Activated CD4-positive, alpha-beta T cell treated with anti-CD3 and anti-CD28 coated beads, Interleukin-2, amount 10 ng/mL, durations not matched to agents 7 days and 5 days (primary cell): ENCODE results near the gene PROC. TPM values are rescaled to one million over a fixed set of nuclear protein-coding genes. Genes with fewer than 3 reads are reported as not detected.

ENCODE experiments used
- CTCF ChIA-PET: fragments of 350-600 bp; sonication (Branson Sonifier 250); formaldehyde crosslinking; loops from one replicate; lab custom pipeline; 2021; ENCODE audit warnings: antibody characterized with exemption; lab: Charles Lee
- POLR2A ChIA-PET: fragments of 350-600 bp; sonication (Branson Sonifier 250); formaldehyde crosslinking; loops from one replicate; lab custom pipeline; 2021; ENCODE audit warnings: antibody characterized with exemption; lab: Charles Lee
- DNase-seq: peaks from one replicate; pipeline ENCODE4 v3.0.0-alpha.2; 2020
- H3K27ac Mint-ChIP-seq: one replicate; pipeline ENCODE4 v1.8.0; 2021; ENCODE audit warnings: mild to moderate bottlenecking, moderate library complexity, mixed read lengths
- H3K27me3 Mint-ChIP-seq: one replicate; pipeline ENCODE4 v1.8.0; 2021; ENCODE audit warnings: mixed read lengths
- H3K36me3 Mint-ChIP-seq: one replicate; pipeline ENCODE4 v1.8.0; 2021; ENCODE audit warnings: low read depth, mixed read lengths
- H3K4me1 Mint-ChIP-seq: one replicate; pipeline ENCODE4 v1.8.0; 2021; ENCODE audit warnings: mixed read lengths
- H3K4me3 Mint-ChIP-seq: one replicate; pipeline ENCODE4 v1.8.0; 2021; ENCODE audit warnings: mild to moderate bottlenecking, moderate library complexity, mixed read lengths
- H3K9me3 Mint-ChIP-seq: one replicate; pipeline ENCODE4 v1.8.0; 2021; ENCODE audit warnings: mixed read lengths
- microRNA-seq: library from miRNA; unstranded; fragments of <30 nt; microRNA quantifications from one replicate; pipeline ENCODE4 v1.2.0, GENCODE V29; 2021; ENCODE audit warnings: borderline microRNAs expressed, borderline replicate concordance
- total RNA-seq, 2 experiments: library from RNA; stranded (reverse); gene quantifications; one replicate each; pipeline ENCODE4 v1.2.3, GENCODE V29; 2021

Gene PROC
- total RNA-seq, 2 experiments from 2014 or later: not detected

- Mint-ChIP-seq H3K27me3 (no peaks in the 10 kb centered on the region), H3K36me3 (peaks cover 13% of the 10 kb centered on the region), H3K9me3 (no peaks in the 10 kb centered on the region), H3K27ac (no peak overlapping the region), H3K4me1 (peaks cover 10% of the 10 kb centered on the region), H3K4me3 (no peak overlapping the region)
- POLR2A ChIA-PET: no interaction called here
- CTCF ChIA-PET: interaction anchor here (1.5 kb wide), 2 partner anchors 10 to 23 kb away, joined by 4 to 5 read pairs; no protein-coding TSS in a partner anchor
- no peak for DNase-seq
Observed at GRCh38 chr2:127469051-127469450, 50.8 kb downstream of the PROC start.

DNA sequence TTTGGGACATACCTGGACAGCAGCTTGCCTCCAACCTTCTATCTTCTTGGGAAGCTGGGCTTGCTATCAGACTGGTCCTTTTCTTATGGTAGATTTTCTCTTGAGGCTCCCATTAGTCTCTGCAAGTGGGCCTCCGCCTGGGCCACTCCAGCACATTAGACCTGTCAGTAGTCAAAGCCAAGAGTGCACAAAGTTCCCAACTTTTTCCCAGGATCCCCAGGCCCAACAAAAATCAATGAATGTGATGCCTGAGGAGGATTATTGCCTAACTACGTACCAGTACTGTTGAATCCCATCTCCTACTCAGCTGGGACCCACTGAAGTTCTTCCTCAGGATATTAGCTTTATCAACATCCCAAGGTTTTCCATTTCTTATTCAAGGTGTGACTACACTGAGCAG is 51.7 kb downstream of the PROC start:
- no peak for DNase-seq
- CTCF ChIA-PET: interaction anchor here (1.0 kb wide), 1 partner anchor 11 kb away, joined by 3 read pairs; no protein-coding TSS in a partner anchor
- H3K27me3 Mint-ChIP-seq: no peaks in the 10 kb centered on the region
- POLR2A ChIA-PET: no interaction called here
- peaks cover 9% of the 10 kb centered on the region for H3K4me1 Mint-ChIP-seq
- peaks cover under 1% of the 10 kb centered on the region for H3K9me3 Mint-ChIP-seq
- H3K4me3 Mint-ChIP-seq: no peak overlapping the region
- H3K36me3 Mint-ChIP-seq: peaks cover 13% of the 10 kb centered on the region
- H3K27ac Mint-ChIP-seq: no peak overlapping the region

DNA sequence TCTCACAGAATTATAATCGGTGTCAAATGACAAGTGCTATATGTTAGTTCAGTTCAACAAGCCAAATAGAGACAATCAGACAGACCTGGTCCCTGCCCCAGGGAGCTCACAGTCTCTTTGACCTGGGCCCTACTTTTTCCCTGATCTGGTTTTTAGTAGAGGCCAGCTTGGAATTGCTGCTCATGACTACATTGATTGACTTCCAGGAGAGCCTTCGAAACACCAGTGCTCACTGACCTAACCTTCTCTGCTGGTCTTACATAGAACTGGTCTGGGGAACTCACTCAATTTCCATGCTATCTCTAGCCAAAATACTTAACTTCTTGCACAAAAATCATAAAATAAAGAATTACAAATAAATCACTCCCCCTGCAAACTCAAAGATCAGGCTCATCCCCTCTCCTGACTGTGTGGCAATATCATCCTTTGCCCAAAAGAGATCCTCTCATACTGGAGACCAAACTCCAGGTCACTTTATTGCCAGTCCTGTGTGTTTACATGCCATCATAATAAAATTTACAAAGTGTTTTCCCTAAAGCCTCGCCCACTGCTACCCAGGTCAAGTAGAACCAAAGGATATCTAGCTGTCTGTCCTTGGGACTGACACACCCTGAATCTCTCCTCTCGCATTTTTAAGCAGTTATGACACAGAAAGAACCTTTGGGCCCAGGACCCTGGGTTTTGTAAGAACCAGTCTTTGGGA is 53.2 kb downstream of the PROC start:
- POLR2A ChIA-PET: no interaction called here
- DNase-seq: no peak
- Mint-ChIP-seq H3K4me1 (no peaks in the 10 kb centered on the region), H3K36me3 (peaks cover 25% of the 10 kb centered on the region), H3K27me3 (no peaks in the 10 kb centered on the region), H3K9me3 (peaks cover 11% of the 10 kb centered on the region), H3K27ac (no peak overlapping the region), H3K4me3 (no peak overlapping the region)
- CTCF ChIA-PET: interaction anchor here (0.9 to 1.0 kb wide), 2 partner anchors 11 to 106 kb away, joined by 3 read pairs; no protein-coding TSS in a partner anchor

GRCh38 chr2:127472268-127472667 is 54.0 kb downstream of the PROC start:
- H3K27ac Mint-ChIP-seq: no peak overlapping the region
- no peak overlapping the region for H3K4me3 Mint-ChIP-seq
- DNase-seq: no peak
- peaks cover 25% of the 10 kb centered on the region for H3K36me3 Mint-ChIP-seq
- no peaks in the 10 kb centered on the region for H3K27me3 Mint-ChIP-seq
- peaks cover 11% of the 10 kb centered on the region for H3K9me3 Mint-ChIP-seq
- H3K4me1 Mint-ChIP-seq: no peaks in the 10 kb centered on the region
- CTCF ChIA-PET: interaction anchor here (0.9 to 1.0 kb wide), 3 partner anchors 9 to 107 kb away, joined by 3 read pairs; no protein-coding TSS in a partner anchor
- POLR2A ChIA-PET: no interaction called here

- CTCF ChIA-PET: no interaction called here
- H3K9me3 Mint-ChIP-seq: peaks cover 11% of the 10 kb centered on the region
- POLR2A ChIA-PET: no interaction called here
- no peaks in the 10 kb centered on the region for H3K4me1 Mint-ChIP-seq
- H3K27me3 Mint-ChIP-seq: no peaks in the 10 kb centered on the region
- no peak for DNase-seq
- H3K36me3 Mint-ChIP-seq: peaks cover 16% of the 10 kb centered on the region
- H3K4me3 Mint-ChIP-seq: no peak overlapping the region
- no peak overlapping the region for H3K27ac Mint-ChIP-seq
Observed at GRCh38 chr2:127475788-127476187, 57.6 kb downstream of the PROC start.

Small RNA genes within 50 kb of the gene (microRNA-seq; reads per million reads assigned to microRNA genes)
- gene MIR4783: 0.63 reads per million

Other genes with a start within 250 kb of the PROC start
- gene CYP27C1, start 198.1 kb upstream of the PROC start, total RNA-seq: not detected
- 10 to 100 TPM; 52.1 to 53.3 TPM for gene ERCC3, start 124.3 kb upstream of the PROC start, total RNA-seq
- 10 to 100 TPM; 48.9 to 52.9 TPM for gene MAP3K2, start 30.5 kb upstream of the PROC start, total RNA-seq
- 10 to 100 TPM; 43.0 to 46.9 TPM for gene IWS1, start 108.1 kb downstream of the PROC start, total RNA-seq
- gene MYO7B, start 117.3 kb downstream of the PROC start, total RNA-seq: under 1 TPM; 0.60 to 0.69 TPM
- not detected for gene GPR17, start 227.7 kb downstream of the PROC start, total RNA-seq